GM12891 (cell line): Measurements from ENCODE around the gene PHF8.

Source experiments
- POLR2A ChIP-seq: IDR thresholded peaks from 2 replicates; pipeline ENCODE4 v1.6.1; 2011; ENCODE audit warnings: low read depth, low read length, control low read depth
- POLR2AphosphoS5 ChIP-seq: IDR thresholded peaks from 2 replicates; pipeline ENCODE4 v1.6.1; 2011; ENCODE audit warnings: low read depth, low read length, control low read depth
- POU2F2 ChIP-seq: IDR thresholded peaks from 2 replicates; pipeline ENCODE4 v1.6.1; 2011; ENCODE audit warnings: low read depth, mild to moderate bottlenecking, control low read depth, low read length, moderate library complexity
- SPI1 ChIP-seq: IDR thresholded peaks from 2 replicates; pipeline ENCODE4 v1.6.1; 2011; ENCODE audit warnings: low read depth, low read length, control low read depth
- TAF1 ChIP-seq: IDR thresholded peaks from 2 replicates; pipeline ENCODE4 v1.6.1; 2011; ENCODE audit warnings: low read depth, low read length, control low read depth

- TF ChIP-seq TAF1 (no peak), POLR2A (0 out of 2 replicates have a peak, but pooled peaks have one; percentile 42), POU2F2 (no peak), POLR2AphosphoS5 (no peak), SPI1 (no peak)
Observed at GRCh38 chrX:54044877-54045338, 635 bp upstream of the PHF8 start.
